Testis (tissue), 2 donors: Measurements from ENCODE around the gene KCNK10.

Source experiments
- POLR2A ChIP-seq: fragments of 450-650 bp; IDR thresholded peaks from one replicate; pipeline ENCODE4 v1.6.1; 2017; ENCODE audit warnings: antibody characterized with exemption, mild to moderate bottlenecking, moderate library complexity
- TF ChIP-seq, protein P1 (sequence below), 3 experiments: fragments of 450-650 bp in 2 of 3; fragments of 200-600 bp in 1 of 3; sonication (generic) in 1 of 3; IDR thresholded peaks; one replicate each; pipeline ENCODE4 v1.5.1; 2016 to 2019; ENCODE audit warnings: antibody characterized with exemption in 3 of 3, mild to moderate bottlenecking in 2 of 3, moderate library complexity in 1 of 3

DNA sequence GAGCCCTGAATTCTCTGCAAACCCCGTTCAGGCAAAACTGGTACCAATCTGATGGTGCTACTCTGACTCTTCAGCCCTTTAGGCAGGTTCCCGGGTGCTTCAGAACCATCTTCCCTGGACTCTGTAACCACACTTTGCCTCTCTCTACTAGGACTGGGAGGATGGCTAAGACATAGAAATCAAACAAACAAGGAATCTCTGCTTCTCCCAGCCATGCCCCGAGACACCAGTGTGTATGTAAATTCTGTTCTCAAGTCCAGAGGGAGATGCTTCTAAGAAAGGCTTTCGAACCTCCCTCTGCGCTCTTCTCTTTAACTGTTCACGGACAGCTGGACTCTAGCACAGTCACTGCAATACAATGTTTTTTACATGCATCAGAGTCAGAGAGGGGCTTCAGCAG lies 1.9 kb upstream of the KCNK10 start:
- TF ChIP-seq, protein P1, sequence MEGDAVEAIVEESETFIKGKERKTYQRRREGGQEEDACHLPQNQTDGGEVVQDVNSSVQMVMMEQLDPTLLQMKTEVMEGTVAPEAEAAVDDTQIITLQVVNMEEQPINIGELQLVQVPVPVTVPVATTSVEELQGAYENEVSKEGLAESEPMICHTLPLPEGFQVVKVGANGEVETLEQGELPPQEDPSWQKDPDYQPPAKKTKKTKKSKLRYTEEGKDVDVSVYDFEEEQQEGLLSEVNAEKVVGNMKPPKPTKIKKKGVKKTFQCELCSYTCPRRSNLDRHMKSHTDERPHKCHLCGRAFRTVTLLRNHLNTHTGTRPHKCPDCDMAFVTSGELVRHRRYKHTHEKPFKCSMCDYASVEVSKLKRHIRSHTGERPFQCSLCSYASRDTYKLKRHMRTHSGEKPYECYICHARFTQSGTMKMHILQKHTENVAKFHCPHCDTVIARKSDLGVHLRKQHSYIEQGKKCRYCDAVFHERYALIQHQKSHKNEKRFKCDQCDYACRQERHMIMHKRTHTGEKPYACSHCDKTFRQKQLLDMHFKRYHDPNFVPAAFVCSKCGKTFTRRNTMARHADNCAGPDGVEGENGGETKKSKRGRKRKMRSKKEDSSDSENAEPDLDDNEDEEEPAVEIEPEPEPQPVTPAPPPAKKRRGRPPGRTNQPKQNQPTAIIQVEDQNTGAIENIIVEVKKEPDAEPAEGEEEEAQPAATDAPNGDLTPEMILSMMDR (IDR thresholded peaks at IDR 0.05) = no peak
- TF ChIP-seq POLR2A = no peak
